ENCODE data around the gene MYL1. TPM values are rescaled to one million over a fixed set of nuclear protein-coding genes. Genes with fewer than 3 reads are reported as not detected.

The MYL1 gene
- total RNA-seq, 1 donor from 2014 or later, result not detected

DNA sequence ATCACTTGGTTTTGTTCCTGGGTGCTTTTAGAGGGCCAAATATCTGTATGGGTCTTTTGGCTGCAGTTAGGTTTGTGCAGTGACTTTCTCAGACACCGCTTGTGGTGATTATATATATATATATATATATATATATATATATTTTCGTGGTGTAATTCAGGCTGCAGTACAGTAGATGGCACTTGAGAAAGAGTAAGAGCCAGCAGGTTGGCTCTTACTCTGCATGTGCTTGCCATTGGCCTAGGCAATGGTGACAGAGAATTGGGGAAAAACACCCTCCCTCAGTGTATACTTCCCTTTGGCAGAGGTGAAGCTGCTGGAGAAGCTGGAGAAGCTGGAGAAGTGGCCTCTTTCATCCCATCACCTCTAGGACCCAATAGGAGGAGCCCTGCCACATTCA is 22.2 kb upstream of the MYL1 start:
- TF ChIP-seq, protein P1, sequence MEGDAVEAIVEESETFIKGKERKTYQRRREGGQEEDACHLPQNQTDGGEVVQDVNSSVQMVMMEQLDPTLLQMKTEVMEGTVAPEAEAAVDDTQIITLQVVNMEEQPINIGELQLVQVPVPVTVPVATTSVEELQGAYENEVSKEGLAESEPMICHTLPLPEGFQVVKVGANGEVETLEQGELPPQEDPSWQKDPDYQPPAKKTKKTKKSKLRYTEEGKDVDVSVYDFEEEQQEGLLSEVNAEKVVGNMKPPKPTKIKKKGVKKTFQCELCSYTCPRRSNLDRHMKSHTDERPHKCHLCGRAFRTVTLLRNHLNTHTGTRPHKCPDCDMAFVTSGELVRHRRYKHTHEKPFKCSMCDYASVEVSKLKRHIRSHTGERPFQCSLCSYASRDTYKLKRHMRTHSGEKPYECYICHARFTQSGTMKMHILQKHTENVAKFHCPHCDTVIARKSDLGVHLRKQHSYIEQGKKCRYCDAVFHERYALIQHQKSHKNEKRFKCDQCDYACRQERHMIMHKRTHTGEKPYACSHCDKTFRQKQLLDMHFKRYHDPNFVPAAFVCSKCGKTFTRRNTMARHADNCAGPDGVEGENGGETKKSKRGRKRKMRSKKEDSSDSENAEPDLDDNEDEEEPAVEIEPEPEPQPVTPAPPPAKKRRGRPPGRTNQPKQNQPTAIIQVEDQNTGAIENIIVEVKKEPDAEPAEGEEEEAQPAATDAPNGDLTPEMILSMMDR (conservative IDR thresholded peaks at IDR 0.05), result no peak
- no peak overlapping the region for H3K4me3 Mint-ChIP-seq
- peaks cover 5% of the 10 kb centered on the region for H3K27me3 Mint-ChIP-seq (ENCODE audit: low read depth)
- H3K27ac Mint-ChIP-seq (ENCODE audit: unreplicated experiment), result no peak overlapping the region
- peaks cover 17% of the 10 kb centered on the region for H3K9me3 Mint-ChIP-seq
- no peaks in the 10 kb centered on the region for H3K36me3 Mint-ChIP-seq (ENCODE audit: low read depth)
- no peak for DNase-seq (ENCODE audit: low read depth, low spot score)
- H3K4me1 Mint-ChIP-seq, result peaks cover 6% of the 10 kb centered on the region

GRCh38 chr2:210324906-210325305 is 9.9 kb upstream of the MYL1 start:
- TF ChIP-seq, protein P1 (conservative IDR thresholded peaks at IDR 0.05), result no peak
- no peaks in the 10 kb centered on the region for H3K36me3 Mint-ChIP-seq (ENCODE audit: low read depth)
- DNase-seq (ENCODE audit: low read depth, low spot score), result no peak

GRCh38 chr2:210324458-210324857 is 9.5 kb upstream of the MYL1 start:
- H3K27me3 Mint-ChIP-seq (ENCODE audit: low read depth), result no peaks in the 10 kb centered on the region
- H3K4me1 Mint-ChIP-seq, result no peaks in the 10 kb centered on the region
- no peak overlapping the region for H3K4me3 Mint-ChIP-seq
- H3K36me3 Mint-ChIP-seq (ENCODE audit: low read depth), result no peaks in the 10 kb centered on the region
- TF ChIP-seq, protein P1 (conservative IDR thresholded peaks at IDR 0.05), result no peak
- no peak for DNase-seq (ENCODE audit: low read depth, low spot score)
- H3K27ac Mint-ChIP-seq (ENCODE audit: unreplicated experiment), result no peak overlapping the region
- H3K9me3 Mint-ChIP-seq, result peaks cover 2% of the 10 kb centered on the region

More at GRCh38 chr2:210324906-210325305, 9.9 kb upstream of the MYL1 start:
- no peaks in the 10 kb centered on the region for H3K4me1 Mint-ChIP-seq
- no peaks in the 10 kb centered on the region for H3K27me3 Mint-ChIP-seq (ENCODE audit: low read depth)
- H3K4me3 Mint-ChIP-seq, result no peak overlapping the region
- H3K9me3 Mint-ChIP-seq, result peaks cover 2% of the 10 kb centered on the region
- H3K27ac Mint-ChIP-seq (ENCODE audit: unreplicated experiment), result no peak overlapping the region

DNA sequence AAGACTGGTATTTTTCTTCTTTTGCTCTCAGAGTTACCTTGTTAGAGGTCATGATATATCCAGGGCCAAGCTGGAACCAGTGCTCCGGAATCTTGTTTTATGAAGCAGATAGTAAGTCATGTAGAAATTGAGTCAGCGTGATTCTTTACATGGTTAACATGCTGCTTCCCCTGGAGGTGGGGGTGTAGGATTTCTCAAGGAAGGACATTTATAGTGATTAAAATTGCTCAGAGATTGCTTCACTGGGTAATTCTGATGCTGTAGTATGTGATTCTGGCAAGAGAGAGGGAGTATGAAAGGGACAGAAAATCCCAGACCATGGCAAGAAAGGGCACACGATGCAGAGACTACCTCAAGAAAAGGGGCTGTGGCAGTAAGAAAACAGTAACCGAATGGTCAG is 8.0 kb upstream of the MYL1 start:
- peaks cover 2% of the 10 kb centered on the region for H3K9me3 Mint-ChIP-seq
- TF ChIP-seq, protein P1 (conservative IDR thresholded peaks at IDR 0.05), result no peak
- no peaks in the 10 kb centered on the region for H3K36me3 Mint-ChIP-seq (ENCODE audit: low read depth)
- no peaks in the 10 kb centered on the region for H3K4me1 Mint-ChIP-seq
- no peak for DNase-seq (ENCODE audit: low read depth, low spot score)
- H3K27ac Mint-ChIP-seq (ENCODE audit: unreplicated experiment), result no peak overlapping the region
- no peaks in the 10 kb centered on the region for H3K27me3 Mint-ChIP-seq (ENCODE audit: low read depth)
- H3K4me3 Mint-ChIP-seq, result no peak overlapping the region

GRCh38 chr2:210318891-210319290 is 3.9 kb upstream of the MYL1 start:
- H3K36me3 Mint-ChIP-seq (ENCODE audit: low read depth), result no peaks in the 10 kb centered on the region
- no peak overlapping the region for H3K4me3 Mint-ChIP-seq
- H3K27ac Mint-ChIP-seq (ENCODE audit: unreplicated experiment), result no peak overlapping the region
- H3K27me3 Mint-ChIP-seq (ENCODE audit: low read depth), result no peaks in the 10 kb centered on the region
- H3K9me3 Mint-ChIP-seq, result no peaks in the 10 kb centered on the region
- H3K4me1 Mint-ChIP-seq, result no peaks in the 10 kb centered on the region
- DNase-seq (ENCODE audit: low read depth, low spot score), result no peak
- TF ChIP-seq, protein P1 (conservative IDR thresholded peaks at IDR 0.05), result no peak

DNA sequence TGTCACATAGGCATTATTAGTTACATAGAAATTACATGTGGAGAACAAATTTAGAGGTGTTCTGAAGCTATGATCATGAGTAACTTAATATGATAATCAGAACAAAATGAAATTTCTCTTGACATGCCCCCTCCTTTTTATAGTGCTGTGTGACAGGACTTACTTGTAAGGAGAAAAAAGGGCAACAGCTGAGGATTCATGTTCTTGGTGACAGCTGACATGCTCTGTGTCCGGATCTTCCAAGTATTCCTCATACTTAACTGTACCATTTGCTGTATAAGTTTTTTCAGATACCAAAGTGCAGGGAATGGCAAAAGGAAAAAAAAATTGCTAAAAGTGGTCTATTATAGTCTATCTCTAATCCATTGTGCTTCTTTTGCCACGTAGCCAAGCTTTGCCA is 3.5 kb upstream of the MYL1 start:
- H3K27ac Mint-ChIP-seq (ENCODE audit: unreplicated experiment), result no peak overlapping the region
- no peak overlapping the region for H3K4me3 Mint-ChIP-seq
- no peaks in the 10 kb centered on the region for H3K4me1 Mint-ChIP-seq
- no peak for DNase-seq (ENCODE audit: low read depth, low spot score)
- H3K36me3 Mint-ChIP-seq (ENCODE audit: low read depth), result no peaks in the 10 kb centered on the region
- TF ChIP-seq, protein P1 (conservative IDR thresholded peaks at IDR 0.05), result no peak
- H3K27me3 Mint-ChIP-seq (ENCODE audit: low read depth), result no peaks in the 10 kb centered on the region
- no peaks in the 10 kb centered on the region for H3K9me3 Mint-ChIP-seq
